HG03521 (cell line): ENCODE results near the gene NKG7.

Source experiments
- ATAC-seq: cut with Tn5 transposase; IDR thresholded peaks from one replicate; pipeline ENCODE4 v1.9.1; 2021; ENCODE audit warnings: mild to moderate bottlenecking, moderate library complexity; ENCODE audit not compliant: unreplicated experiment

The NKG7 gene

GRCh38 chr19:51391073-51391611 lies 18.7 kb upstream of the NKG7 start:
- no peak for ATAC-seq

- ATAC-seq = no peak
These were observed 16.7 kb upstream of the NKG7 start for GRCh38 chr19:51389143-51389542.

- no peak for ATAC-seq
These were observed 15.5 kb upstream of the NKG7 start, which contains the start of gene LIM2 for GRCh38 chr19:51387924-51388389. Gene LIM2, minus strand, starts transcription at chr19:51387974. Its CDS starts 531 bp downstream, at chr19:51387443.

GRCh38 chr19:51386882-51387520 lies 14.5 kb upstream of the NKG7 start:
- no peak for ATAC-seq

DNA sequence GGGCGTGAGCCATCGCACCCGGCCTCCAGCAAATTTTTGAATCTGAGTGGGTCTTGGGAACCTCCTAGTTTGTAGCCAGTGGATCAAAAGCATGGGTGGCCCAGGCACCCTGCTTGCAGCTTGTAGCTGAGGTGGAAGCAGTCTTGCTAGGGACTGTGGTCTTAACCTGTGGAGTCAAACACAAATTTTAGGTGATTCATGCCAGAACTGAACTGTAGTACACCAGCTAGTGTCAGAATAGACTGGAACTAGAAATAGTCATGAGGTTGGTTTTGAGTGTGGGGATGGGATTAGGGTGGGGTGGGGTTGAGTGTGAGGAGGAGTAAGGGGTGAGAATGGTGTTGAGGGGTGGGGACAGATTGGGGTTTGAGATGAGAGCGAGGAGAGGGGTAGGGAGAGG lies 9.6 kb upstream of the NKG7 start:
- no peak for ATAC-seq

DNA sequence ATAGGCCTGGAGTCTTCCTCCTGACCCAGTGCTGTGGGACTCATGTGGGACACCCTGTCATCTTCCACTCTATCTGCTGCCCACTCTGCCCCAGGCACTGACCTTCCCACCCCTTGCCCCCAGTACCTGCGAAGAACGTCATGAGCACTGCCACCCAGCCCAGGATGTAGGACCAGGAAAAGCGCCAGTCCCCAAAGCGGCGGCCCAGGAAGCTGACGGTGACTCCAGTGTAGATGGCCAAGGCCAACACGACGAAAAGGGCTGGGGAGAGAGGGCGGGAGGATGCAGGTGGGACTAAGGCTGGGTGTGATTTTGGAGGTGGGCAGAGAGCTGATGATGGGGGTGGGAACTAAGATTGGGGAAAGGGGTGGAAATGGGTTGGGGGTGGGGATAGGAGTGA lies 7.9 kb upstream of the NKG7 start:
- no peak for ATAC-seq

GRCh38 chr19:51377422-51377821 lies 5.0 kb upstream of the NKG7 start:
- ATAC-seq = no peak

- ATAC-seq = no peak
These were observed 3.2 kb upstream of the NKG7 start for GRCh38 chr19:51375504-51376221.

- ATAC-seq = no peak
These were observed 319 bp downstream of the NKG7 start for GRCh38 chr19:51372021-51372648.

DNA sequence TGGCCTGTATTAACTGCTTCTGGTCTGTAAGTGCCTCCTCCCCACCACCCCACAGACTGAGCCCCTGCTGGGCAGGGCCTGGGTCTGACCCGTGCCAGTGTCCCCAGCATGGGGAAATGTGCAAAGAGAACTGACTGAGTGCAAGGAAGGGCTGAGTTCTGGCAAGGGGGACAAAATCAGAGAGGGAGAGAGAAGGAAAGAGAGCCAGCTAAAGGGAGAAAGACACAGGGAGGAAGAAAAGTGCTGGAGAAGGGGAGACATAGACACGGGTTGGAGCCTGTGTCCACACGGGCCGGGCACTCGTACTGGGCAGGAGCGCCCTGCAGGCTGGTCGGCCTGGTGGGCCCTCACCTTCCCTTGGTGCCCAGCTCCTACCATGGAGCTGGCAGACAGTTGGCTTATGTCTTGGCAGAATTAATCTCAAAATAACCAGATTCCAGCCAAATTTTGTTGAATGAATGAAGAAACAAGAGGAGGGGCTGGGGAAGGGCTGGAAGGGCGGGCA lies 1.2 kb downstream of the NKG7 start:
- ATAC-seq = no peak

DNA sequence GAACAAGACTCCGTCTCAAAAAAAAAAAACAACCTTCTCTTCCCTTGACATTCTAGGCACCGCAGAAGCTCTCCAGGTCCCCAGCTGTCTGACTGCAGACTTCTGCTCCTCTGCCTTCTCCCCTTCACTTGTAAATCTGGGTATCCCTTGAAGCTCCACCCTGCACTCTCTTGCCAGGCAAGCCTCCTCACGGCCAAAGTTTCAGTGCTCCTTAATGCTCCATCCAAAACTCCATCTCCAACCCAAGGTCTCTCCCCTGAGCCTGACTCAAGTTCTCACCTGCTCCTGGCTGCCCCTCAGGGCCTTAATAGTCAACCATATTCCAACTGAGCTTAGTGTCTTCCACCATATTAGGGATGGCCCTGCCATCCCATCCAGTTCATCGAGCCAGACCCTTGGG lies 2.2 kb downstream of the NKG7 start:
- no peak for ATAC-seq

DNA sequence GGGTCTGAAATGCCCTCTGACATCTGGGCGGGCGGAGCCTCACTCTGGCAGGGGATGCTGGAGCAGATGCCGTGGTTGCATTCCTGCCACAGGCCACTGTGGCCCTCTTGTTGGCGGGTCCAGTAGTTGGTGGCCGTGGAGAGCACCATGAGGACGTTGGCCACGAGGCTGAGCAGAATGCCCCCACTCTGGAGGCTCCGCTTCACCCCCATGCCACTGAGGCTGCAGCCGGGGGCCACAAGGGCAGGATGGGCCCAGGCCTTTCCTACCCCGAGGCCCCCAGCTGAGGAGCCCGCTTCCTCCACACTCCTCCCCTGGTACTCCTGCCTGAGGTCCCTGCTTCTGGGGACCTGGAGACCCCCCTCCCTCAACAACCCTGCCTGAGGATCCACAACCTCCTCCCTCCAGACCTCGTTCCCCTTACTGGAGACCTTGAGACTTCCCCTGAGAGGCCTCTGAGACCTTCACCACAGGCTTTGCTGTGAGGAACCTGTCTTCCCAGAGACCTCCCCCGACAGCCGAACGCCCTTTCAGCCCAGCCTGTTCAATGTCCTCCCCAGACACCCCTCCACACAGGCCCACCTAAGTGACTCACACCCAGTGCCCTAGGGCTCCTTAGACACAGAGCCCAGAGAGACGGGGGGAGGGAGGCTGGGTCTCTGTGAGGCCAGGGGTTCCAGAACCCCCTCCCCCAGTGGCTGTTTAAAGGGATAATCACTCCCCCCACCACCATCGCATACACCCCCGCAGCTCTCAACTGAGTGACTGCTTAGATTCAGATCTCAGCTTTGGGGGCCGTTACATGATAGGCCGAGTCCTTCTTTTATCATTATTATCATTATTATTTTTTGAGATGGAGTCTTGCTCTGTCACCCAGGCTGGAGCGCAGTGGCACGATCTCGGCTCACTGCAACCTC lies 3.8 kb downstream of the NKG7 start, which contains the start of gene CLDND2:
Gene CLDND2, minus strand, starts transcription at position 638 of the 917 bp plus-strand sequence. Its CDS starts 426 bp downstream, at position 212.
- no peak for ATAC-seq

DNA sequence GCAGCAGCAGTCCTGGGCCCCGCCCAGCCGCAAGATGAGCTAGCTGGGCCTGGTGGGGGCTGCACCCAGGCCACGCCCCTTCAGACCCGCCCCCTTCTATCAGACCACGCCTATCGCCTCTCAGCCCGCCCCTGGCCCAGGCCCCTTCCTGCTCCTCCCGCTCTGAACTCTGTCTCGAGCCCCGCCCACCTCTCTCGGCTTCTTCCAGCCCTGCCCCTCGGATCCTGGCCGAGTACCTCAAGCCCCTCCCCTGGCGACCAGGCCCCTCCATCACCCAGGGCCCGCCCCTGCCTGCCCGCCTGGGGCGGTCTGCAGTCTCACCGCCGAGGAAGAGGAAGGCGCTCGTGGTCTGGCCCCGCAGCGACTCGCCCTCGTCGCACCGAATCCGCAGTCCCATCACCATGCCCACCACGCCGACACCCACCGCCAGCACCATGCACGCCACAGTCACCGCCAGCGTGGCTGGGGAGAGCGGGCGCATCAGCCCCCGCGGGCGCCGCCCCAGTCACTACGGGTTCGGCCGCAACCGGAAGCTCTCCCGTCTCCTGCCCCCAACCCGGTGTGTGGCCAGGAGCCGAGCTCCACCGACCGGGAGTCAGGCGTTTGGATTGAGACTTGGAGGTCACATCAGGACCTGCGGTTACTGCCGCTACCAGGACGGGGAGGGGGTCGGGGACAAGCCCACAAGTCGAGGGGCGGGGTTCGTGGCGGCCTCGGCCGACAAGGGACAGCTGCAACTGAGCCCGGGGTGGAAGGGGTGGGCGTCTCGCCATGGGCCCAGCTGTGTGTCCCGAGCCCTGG lies 4.7 kb downstream of the NKG7 start:
- ATAC-seq = peak; percentile 72

GRCh38 chr19:51367255-51367564 lies 5.2 kb downstream of the NKG7 start:
- ATAC-seq = peak; percentile 5

DNA sequence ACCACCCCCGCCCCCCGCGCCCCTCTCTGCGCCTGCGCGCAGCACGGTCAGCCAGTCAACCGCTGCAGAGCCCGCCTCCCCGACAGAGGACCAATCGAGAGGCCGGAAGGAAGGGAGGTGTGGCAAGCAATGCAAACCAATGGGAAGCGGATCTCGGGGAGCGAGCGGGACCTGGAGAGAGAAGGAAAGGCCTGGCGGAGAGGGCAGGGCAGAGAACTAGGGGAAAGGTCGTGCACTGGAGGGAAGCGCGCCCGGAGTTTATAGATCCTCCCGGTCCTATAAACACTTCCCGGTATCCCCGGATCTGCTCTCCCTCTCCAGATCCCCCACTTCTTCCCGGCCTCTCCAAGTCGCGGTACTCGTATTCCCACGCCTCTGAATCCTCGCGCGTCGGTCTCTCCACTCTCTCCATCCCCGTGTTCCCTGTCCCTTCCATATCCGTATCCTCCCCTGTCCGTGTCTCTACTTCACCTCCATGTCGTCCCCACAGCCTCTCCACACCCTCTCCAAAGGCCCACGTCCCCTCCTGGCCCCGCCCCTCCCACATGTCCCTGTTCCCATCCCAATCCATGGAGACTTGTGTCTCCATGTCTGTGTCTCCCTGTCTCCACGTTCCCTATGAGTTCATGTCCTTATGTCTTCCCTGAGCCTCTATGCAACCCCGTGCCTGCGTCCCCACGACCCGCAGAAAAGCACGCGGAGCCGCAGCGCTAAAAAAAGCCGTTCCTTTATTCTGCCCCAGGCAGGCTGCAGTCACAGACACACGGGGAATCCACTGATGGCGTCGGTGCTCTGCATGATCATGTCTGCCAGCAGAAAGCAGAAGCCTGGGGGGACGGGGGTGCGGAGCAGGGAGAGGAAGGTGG lies 5.8 kb downstream of the NKG7 start:
- peak; percentile 1 for ATAC-seq

DNA sequence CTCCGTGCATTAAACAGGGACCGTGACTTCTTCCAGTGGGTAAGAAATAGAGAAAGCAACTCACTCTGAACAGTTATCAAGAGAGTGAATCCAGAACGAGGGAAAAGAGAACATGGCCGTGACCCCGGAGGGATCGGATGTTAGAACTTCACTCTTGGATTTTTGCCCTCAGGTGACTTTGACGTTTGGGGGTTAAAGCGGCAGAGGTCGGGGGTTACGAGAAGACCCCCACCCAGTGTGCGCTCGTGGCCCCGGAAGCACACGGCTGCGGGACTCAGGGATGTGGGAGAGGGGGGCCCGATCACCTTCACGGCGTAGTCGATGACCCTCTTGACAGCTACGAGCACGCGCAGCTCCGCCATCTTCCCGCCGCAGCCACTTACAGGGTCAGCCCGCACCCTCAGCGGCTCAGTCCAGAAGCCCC lies 6.5 kb downstream of the NKG7 start, which contains the start of gene ETFB:
Gene ETFB, minus strand, starts transcription at position 424 of the 424 bp plus-strand sequence. Its CDS starts 62 bp downstream, at position 362.
- no peak for ATAC-seq

GRCh38 chr19:51365211-51365964 lies 7.1 kb downstream of the NKG7 start:
- no peak for ATAC-seq
